Naive thymus-derived CD8-positive, alpha-beta T cell (primary cell): ENCODE data around the gene YWHAG. TPM values are rescaled to one million over a fixed set of nuclear protein-coding genes. Genes with fewer than 3 reads are reported as not detected.
"Not testable (repeated sequence)": the region's sequence is repeated elsewhere in the genome, so short reads cannot be mapped to it uniquely, and the experiment has no call there.

Experiments used
- ATAC-seq, 2 donors: fragments of 150-1000 bp; cut with Tn5 transposase in 1 of 2; sonication (Bioruptor Pico), chemical (Tn5 transposase) in 1 of 2; 1 replicate in 1 of 2; 2 replicates in 1 of 2; pipeline ENCODE4 v1.10.0; 2021; ENCODE audit warnings: mild to moderate bottlenecking in 2 of 2, moderate library complexity in 2 of 2
- POLR2A ChIA-PET: fragments of 350-600 bp; sonication (Branson Sonifier 250); formaldehyde crosslinking; loops from one replicate; lab custom pipeline; 2021; ENCODE audit warnings: antibody characterized with exemption; lab: Charles Lee
- DNase-seq, 10 donors: peaks; one replicate each; pipeline versions ENCODE4 v3.0.0 to v3.0.0-alpha.2; 2020 to 2022
- H3K27ac Mint-ChIP-seq, 10 donors: one replicate each; pipeline ENCODE4 v1.8.0; 2020 to 2022; ENCODE audit warnings: mild to moderate bottlenecking in 10 of 10, mixed read lengths in 10 of 10, moderate library complexity in 4 of 10, inconsistent platforms in 1 of 10
- H3K27me3 Mint-ChIP-seq, 5 donors: one replicate each; pipeline ENCODE4 v1.8.0; 2021 to 2022; ENCODE audit warnings: mixed read lengths in 5 of 5
- H3K36me3 Mint-ChIP-seq, 3 donors: one replicate each; pipeline ENCODE4 v1.8.0; 2020 to 2022; ENCODE audit warnings: mixed read lengths in 3 of 3, mild to moderate bottlenecking in 2 of 3, inconsistent platforms in 1 of 3
- H3K4me1 Mint-ChIP-seq, 4 donors: one replicate each; pipeline ENCODE4 v1.8.0; 2021 to 2022; ENCODE audit warnings: mixed read lengths in 4 of 4
- H3K4me3 Mint-ChIP-seq, 10 donors: one replicate each; pipeline ENCODE4 v1.8.0; 2020 to 2022; ENCODE audit warnings: mild to moderate bottlenecking in 10 of 10, mixed read lengths in 10 of 10, moderate library complexity in 6 of 10, inconsistent platforms in 1 of 10
- H3K9me3 Mint-ChIP-seq, 9 donors: one replicate each; pipeline ENCODE4 v1.8.0; 2020 to 2022; ENCODE audit warnings: mixed read lengths in 9 of 9, mild to moderate bottlenecking in 3 of 9, inconsistent platforms in 1 of 9, moderate library complexity in 1 of 9
- polyA plus RNA-seq, 3 donors: library from polyadenylated mRNA; unstranded; fragments of 300-500 nt; fragmentation: Illumina TruSeq; gene quantifications; one replicate each; pipeline ENCODE4 v1.2.3, GENCODE V29; 2021
- total RNA-seq, 8 experiments: library from RNA in 2 of 8; stranded (reverse) in 2 of 8; gene quantifications; one replicate each; pipeline ENCODE4 v1.2.3 and lab custom pipeline; 2021 to 2026

The YWHAG gene
- total and polyA plus RNA-seq, 5 experiments from 2014 or later = 1.4 to 38.2 (median 1.9) TPM

- H3K9me3 Mint-ChIP-seq = no peaks in the 10 kb centered on the region
- H3K4me3 Mint-ChIP-seq = peak overlapping the region in 6 of 10 donors; percentile 14 to 61 (median 40)
- POLR2A ChIA-PET = interaction anchor here (0.5 to 1.4 kb wide), 6 partner anchors 9 to 137 kb away, joined by 3 to 17 read pairs (median 5); no protein-coding TSS in a partner anchor
These were observed 44.6 kb downstream of the YWHAG start for GRCh38 chr7:76314042-76314721.

GRCh38 chr7:76311838-76312237 lies 47.0 kb downstream of the YWHAG start:
- not testable (repeated sequence) for H3K27ac Mint-ChIP-seq, H3K27me3 Mint-ChIP-seq, H3K4me3 Mint-ChIP-seq, H3K9me3 Mint-ChIP-seq, DNase-seq, ATAC-seq, H3K4me1 Mint-ChIP-seq, H3K36me3 Mint-ChIP-seq
- POLR2A ChIA-PET = interaction anchor here (0.7 to 0.9 kb wide), 4 partner anchors 9 to 62 kb away, joined by 3 to 10 read pairs (median 4); partner anchors contain the start of genes HSPB1 and YWHAG

More at GRCh38 chr7:76314042-76314721, 44.6 kb downstream of the YWHAG start:
- Mint-ChIP-seq H3K36me3 (no peaks in the 10 kb centered on the region), H3K27me3 (no peaks in the 10 kb centered on the region), H3K4me1 (peaks cover 17 to 30% (median 23%) of the 10 kb centered on the region in 4 donors), H3K27ac (peak overlapping the region in 3 of 10 donors; percentile 6 to 67 (median 48))
- ATAC-seq (peak; percentile 50 to 62), DNase-seq (peak; percentile 89 to 97 (median 95))

GRCh38 chr7:76310102-76310957 lies 48.5 kb downstream of the YWHAG start:
- H3K9me3 Mint-ChIP-seq = no peaks in the 10 kb centered on the region
- H3K27me3 Mint-ChIP-seq = no peaks in the 10 kb centered on the region
- no peaks in the 10 kb centered on the region for H3K36me3 Mint-ChIP-seq
- H3K4me3 Mint-ChIP-seq = no peak overlapping the region
- H3K4me1 Mint-ChIP-seq = peaks cover 3 to 9% (median 6%) of the 10 kb centered on the region in 4 donors
- POLR2A ChIA-PET = no interaction called here
- no peak overlapping the region for H3K27ac Mint-ChIP-seq
- DNase-seq (no peak), ATAC-seq (no peak)

- H3K27me3 Mint-ChIP-seq, POLR2A ChIA-PET, ATAC-seq, H3K4me3 Mint-ChIP-seq, DNase-seq, H3K36me3 Mint-ChIP-seq, H3K9me3 Mint-ChIP-seq, H3K27ac Mint-ChIP-seq: not testable (repeated sequence)
- peaks cover 4 to 13% (median 8%) of the 10 kb centered on the region in 4 donors for H3K4me1 Mint-ChIP-seq
These were observed 49.3 kb downstream of the YWHAG start for GRCh38 chr7:76309341-76310101.

- peaks cover 6 to 13% (median 10%) of the 10 kb centered on the region in 4 donors for H3K4me1 Mint-ChIP-seq
- ATAC-seq, DNase-seq, H3K36me3 Mint-ChIP-seq, POLR2A ChIA-PET, H3K9me3 Mint-ChIP-seq, H3K27ac Mint-ChIP-seq, H3K27me3 Mint-ChIP-seq, H3K4me3 Mint-ChIP-seq: not testable (repeated sequence)
These were observed 49.9 kb downstream of the YWHAG start for GRCh38 chr7:76308874-76309273.

- no peaks in the 10 kb centered on the region for H3K27me3 Mint-ChIP-seq
- POLR2A ChIA-PET = interaction anchor here (0.5 to 3.8 kb wide), 3 partner anchors 9 to 23 kb away, joined by 3 to 22 read pairs (median 3); no protein-coding TSS in a partner anchor
- ATAC-seq (no peak), DNase-seq (peak in 1 of 10 donors; percentile 45)
- peak overlapping the region in 8 of 10 donors; percentile 62 to 95 (median 90) for H3K27ac Mint-ChIP-seq
- no peaks in the 10 kb centered on the region for H3K9me3 Mint-ChIP-seq
- peak overlapping the region in 8 of 10 donors; percentile 12 to 98 (median 91) for H3K4me3 Mint-ChIP-seq
- peaks cover 11 to 23% (median 19%) of the 10 kb centered on the region in 4 donors for H3K4me1 Mint-ChIP-seq
- H3K36me3 Mint-ChIP-seq = no peaks in the 10 kb centered on the region
These were observed 53.9 kb downstream of the YWHAG start for GRCh38 chr7:76304888-76305375.

- H3K36me3 Mint-ChIP-seq = no peaks in the 10 kb centered on the region
- ATAC-seq = peak; percentile 63 to 66
- no peaks in the 10 kb centered on the region for H3K27me3 Mint-ChIP-seq
- peaks cover 11 to 23% (median 19%) of the 10 kb centered on the region in 4 donors for H3K4me1 Mint-ChIP-seq
- no peaks in the 10 kb centered on the region for H3K9me3 Mint-ChIP-seq
- peak overlapping the region; percentile 85 to 95 (median 92) for H3K27ac Mint-ChIP-seq
- DNase-seq = peak; percentile 56 to 85 (median 74)
- POLR2A ChIA-PET = interaction anchor here (0.9 to 3.8 kb wide), 4 partner anchors 8 to 15 kb away, joined by 3 to 22 read pairs (median 4); no protein-coding TSS in a partner anchor
- peak overlapping the region; percentile 90 to 99 (median 92) for H3K4me3 Mint-ChIP-seq
These were observed 55.3 kb downstream of the YWHAG start for GRCh38 chr7:76303202-76304147.

- POLR2A ChIA-PET = interaction anchor here (1.1 to 3.8 kb wide), 4 partner anchors 9 to 136 kb away, joined by 3 to 22 read pairs (median 4); no protein-coding TSS in a partner anchor
- H3K9me3 Mint-ChIP-seq = no peaks in the 10 kb centered on the region
- peaks cover 11 to 23% (median 19%) of the 10 kb centered on the region in 4 donors for H3K4me1 Mint-ChIP-seq
- peak within 1 kb of the TSS; percentile 85 to 95 (median 92) for H3K27ac Mint-ChIP-seq
- no peaks in the 10 kb centered on the region for H3K27me3 Mint-ChIP-seq
- DNase-seq = peak in 9 of 10 donors; percentile 36 to 73 (median 44)
- ATAC-seq = peak; percentile 46 to 52
- peak within 1 kb of the TSS; percentile 90 to 99 (median 92) for H3K4me3 Mint-ChIP-seq
- no peaks in the 10 kb centered on the region for H3K36me3 Mint-ChIP-seq
These were observed 56.2 kb downstream of the YWHAG start, which contains the start of gene HSPB1 for GRCh38 chr7:76302347-76303201. HSPB1 (plus strand) TSS chr7:76302673; CDS start chr7:76302713, 40 bp downstream.

- POLR2A ChIA-PET = no interaction called here
- peaks cover 11 to 23% (median 19%) of the 10 kb centered on the region in 4 donors for H3K4me1 Mint-ChIP-seq
- H3K36me3 Mint-ChIP-seq = no peaks in the 10 kb centered on the region
- peak overlapping the region in 4 of 10 donors; percentile 2 to 15 (median 12) for H3K4me3 Mint-ChIP-seq
- no peak for ATAC-seq
- peak overlapping the region in 1 of 10 donors; percentile 51 for H3K27ac Mint-ChIP-seq
- H3K9me3 Mint-ChIP-seq = no peaks in the 10 kb centered on the region
- DNase-seq = no peak
- no peaks in the 10 kb centered on the region for H3K27me3 Mint-ChIP-seq
These were observed 57.8 kb downstream of the YWHAG start for GRCh38 chr7:76301000-76301399.

GRCh38 chr7:76300166-76300731 lies 58.5 kb downstream of the YWHAG start:
- Mint-ChIP-seq H3K27ac (peak overlapping the region in 3 of 10 donors; percentile 2 to 21 (median 11)), H3K27me3 (no peaks in the 10 kb centered on the region), H3K9me3 (no peaks in the 10 kb centered on the region)

More at GRCh38 chr7:76300166-76300731, 58.5 kb downstream of the YWHAG start:
- H3K4me1 Mint-ChIP-seq = peaks cover 11 to 23% (median 19%) of the 10 kb centered on the region in 4 donors
- DNase-seq = no peak
- POLR2A ChIA-PET = no interaction called here
- peak overlapping the region in 1 of 10 donors; percentile 1 for H3K4me3 Mint-ChIP-seq
- no peak for ATAC-seq
- H3K36me3 Mint-ChIP-seq = no peaks in the 10 kb centered on the region
